ENCODE results near the gene WDR26.
"Not testable (repeated sequence)": the region's sequence is repeated elsewhere in the genome, so short reads cannot be mapped to it uniquely, and the experiment has no call there.

The WDR26 gene

DNA sequence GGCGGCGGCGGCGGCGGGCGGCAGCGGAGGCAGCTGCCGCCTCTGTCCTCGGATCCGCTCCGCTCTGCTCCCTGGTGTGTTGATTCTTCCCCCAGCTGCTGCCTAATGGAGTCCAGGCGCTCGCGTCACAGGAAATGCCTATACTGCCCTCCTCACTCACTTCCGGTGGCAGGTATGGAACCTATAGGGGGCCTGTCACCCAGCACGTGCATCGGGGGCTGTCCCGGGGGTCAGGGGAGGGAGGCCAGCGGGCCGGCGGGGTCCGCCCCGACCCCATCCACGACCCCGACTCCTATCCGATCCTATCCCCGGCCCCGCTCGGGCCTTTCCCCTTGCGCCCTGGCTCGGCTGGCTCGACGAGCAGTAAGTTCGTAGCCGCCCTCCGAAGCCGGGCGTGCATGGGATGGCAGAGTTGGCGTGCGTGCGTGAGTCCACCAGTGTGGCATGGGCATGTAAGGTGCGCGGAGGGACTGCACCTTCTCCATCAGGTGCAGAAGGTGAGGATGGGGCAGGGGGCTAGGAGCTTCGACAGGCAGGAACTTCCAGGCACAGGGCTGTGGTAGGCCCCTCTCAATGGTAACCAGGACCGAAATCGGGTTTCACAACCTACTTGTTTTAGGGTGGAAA is at the start of gene WDR26:
TSS of gene WDR26 (minus strand) at position 107 of the 627 bp plus-strand sequence.
- peak; percentile 64 to 81 (median 75) for DNase-seq (ENCODE audit: low read depth in 3 of 3)

DNA sequence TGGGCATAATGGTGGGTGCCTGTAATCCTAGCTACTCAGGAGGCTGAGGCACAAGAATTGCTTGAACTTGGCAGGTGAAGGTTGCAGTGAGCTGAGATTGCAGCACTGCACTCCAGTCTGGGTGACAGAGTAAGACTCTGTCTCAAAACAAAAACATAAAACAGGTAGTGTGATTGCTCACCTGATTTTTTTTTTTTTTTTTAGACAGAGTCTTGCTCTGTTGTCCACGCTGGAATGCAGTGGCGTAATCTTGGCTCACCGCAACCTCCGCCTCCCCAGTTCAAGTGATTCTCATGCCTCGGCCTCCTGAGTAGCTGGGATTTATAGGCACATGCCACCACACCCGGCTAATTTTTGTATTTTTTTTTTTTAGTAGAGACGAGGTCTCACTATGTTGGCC is 48.6 kb upstream of the WDR26 start:
- DNase-seq (ENCODE audit: low read depth in 3 of 3): not testable (repeated sequence)

DNA sequence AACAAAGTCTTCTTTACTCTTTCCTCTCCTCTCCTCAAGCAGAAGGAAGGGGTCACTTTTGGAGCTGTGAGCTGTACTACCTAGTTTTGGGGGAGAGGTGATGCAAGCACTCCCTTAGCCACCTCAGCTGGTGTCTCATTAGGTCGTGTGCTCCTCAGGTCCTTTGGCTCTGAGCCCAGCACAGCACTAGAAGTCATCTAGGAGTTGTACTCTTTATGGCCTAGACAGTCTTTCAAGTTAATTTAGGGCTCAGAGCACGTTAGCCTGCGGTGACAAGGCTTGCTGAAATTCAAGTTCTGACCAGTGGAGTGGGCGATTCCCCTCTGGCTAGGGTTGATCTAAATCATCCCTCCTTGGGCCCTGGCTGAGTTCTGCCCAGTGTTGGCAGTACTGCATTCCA is 48.0 kb upstream of the WDR26 start:
- DNase-seq (ENCODE audit: low read depth in 3 of 3): no peak

DNA sequence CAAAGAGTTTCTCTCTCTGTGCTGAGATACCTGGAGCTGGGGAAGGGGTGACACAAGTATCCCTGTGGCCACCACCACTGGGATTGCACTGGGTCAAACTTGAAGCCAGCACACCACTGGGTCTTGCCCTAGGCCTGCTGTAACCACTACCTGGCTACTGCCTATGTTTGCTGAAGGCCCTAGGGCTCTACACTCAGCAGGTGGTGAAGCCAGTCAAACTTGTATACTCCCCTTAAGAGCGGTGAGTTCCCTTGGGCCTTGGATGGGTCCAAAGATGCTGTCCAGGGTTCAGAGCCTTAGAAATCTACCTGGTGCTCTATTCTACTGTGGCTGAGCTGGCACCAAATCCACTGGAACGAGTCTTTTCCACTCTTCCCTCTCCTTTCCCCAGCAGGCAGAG is 47.0 kb upstream of the WDR26 start:
- DNase-seq (ENCODE audit: low read depth in 3 of 3): no peak

DNA sequence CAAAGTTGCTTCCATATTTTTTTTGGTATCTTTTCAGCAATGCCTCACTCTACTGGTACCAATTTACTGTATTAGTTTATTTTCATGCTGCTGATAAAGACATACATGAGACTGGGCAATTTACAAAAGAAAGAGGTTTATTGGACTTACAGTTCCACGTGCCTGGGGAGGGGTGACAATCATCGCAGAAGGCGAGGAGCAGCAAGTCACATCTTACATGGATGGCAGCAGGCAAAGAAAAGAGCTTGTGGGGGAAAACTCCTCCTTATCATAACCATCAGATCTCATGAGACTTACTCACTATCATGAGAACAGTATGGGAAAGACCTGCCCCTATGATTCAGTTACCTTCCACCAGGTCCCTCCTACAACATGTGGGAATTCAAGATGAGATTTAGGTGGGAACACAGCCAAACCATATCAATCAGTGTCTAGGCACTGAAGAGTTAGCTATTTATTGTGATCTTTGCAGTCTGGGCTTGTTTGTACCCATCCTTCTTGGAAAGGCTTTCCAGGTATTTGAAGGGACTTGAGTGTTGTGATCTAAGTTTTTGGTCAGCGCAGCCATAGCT is 46.4 kb upstream of the WDR26 start:
- not testable (repeated sequence) for DNase-seq (ENCODE audit: low read depth in 3 of 3)

DNA sequence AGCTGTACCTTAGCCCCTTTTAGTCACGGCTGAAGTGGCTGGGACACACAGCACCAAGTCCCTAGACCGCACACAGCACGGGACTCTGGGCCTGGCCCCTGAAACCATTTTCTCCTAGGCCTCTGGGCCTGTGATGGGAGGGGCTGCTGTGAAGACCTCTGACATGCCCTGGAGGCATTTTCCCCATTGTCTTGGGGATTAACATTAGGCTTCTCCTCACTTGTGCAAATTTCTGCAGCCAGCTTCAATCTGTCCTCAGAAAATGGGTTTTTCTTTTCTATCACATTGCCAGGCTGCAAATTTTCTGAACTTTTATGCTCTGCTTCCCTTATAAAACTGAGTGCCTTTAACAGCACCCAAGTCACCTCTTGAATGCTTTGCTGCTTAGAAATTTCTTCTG is 45.6 kb upstream of the WDR26 start:
- not testable (repeated sequence) for DNase-seq (ENCODE audit: low read depth in 3 of 3)

DNA sequence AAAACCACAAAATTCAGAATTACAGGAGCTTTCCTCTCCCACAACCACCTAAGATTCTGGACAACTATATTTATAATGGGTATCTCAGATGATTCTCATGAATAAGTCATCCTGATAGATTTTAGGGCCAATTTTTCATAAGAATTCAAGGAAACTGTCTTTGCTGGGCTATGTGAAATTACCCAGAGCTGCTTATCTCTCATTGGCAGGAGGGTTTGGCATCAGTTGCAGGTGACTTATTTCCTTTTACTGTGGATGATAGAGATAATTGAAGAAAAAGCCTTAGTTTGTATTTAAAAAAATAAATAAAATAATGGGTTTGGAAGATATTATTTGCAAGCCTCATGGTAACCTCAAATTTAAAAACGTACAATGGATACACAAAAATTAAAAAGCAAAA is 38.2 kb upstream of the WDR26 start:
- no peak for DNase-seq (ENCODE audit: low read depth in 3 of 3)

DNA sequence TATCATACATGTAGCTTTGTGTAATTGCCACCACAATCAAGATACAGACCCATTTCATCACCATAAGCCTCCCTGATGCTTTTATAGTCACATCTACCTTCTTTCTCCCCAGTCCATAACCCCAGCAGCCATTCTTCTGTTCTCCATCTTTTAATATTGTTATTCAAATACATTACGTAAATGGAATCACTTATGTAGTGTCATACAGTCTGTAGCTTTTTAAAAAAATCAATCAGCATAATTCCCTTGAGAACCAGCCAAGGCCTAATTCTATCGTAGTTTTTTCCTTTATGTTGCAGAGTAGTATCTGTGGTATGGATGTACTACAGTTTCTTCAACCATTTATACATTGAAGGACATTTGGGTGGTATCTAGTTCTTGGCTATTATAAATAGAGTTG is 31.6 kb upstream of the WDR26 start:
- no peak for DNase-seq (ENCODE audit: low read depth in 3 of 3)

DNA sequence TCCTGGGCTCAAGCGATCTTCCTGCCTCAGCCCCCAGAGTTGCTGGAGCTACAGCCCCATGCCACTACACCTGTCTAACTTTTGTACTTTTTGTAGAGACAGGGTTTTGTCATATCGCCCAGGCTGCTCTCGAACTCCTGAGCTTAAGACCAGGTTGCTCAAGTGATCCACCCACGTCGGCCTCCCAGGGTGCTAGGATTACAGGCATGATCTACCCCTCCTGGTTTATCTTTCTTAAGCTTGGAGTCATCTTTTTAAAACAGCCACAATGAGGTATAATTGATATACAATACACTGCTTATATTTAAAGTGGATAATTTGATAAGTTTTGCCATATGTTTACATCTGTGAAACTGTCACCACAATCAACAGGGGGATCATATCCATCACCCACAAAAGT is 25.4 kb upstream of the WDR26 start:
- no peak for DNase-seq (ENCODE audit: low read depth in 3 of 3)

DNA sequence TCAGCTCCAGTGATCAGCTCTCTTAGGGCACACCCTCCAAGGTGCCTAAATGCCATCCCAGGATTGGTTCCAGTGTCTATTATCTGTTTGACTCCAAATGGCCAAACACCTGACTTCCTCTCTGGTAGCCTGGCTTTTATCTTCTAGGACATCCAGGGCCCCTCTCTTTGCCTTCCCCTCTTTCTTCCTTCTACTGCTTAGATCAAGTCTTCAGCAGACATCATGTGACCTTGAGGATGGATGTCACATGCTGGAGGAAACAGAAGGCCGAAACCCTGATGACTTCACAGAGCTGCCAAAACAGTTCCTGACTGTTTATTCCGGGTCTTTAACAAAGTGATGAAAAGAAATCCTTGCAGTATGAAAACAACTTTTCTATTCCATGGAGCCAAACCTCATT is 24.4 kb upstream of the WDR26 start:
- no peak for DNase-seq (ENCODE audit: low read depth in 3 of 3)

DNA sequence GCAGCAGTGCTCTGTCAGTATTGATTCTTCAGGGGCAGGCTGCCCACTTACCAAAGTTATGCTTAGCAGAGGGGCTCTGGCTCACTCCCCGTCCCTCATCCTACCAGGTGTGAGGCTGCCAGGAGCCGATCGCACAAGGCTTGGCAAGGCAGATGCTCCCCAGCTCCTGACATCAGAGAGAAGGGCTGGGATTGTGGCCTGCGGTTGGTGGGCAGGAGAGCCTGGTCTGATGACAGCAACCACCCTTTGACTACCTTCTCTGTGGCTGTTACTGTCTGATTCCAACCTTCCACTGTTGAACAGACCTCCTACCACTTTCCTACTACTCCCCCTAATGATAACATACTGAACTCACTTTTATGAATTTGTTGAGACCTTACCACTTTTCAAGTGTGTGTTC is 23.7 kb upstream of the WDR26 start:
- DNase-seq (ENCODE audit: low read depth in 3 of 3): no peak

DNA sequence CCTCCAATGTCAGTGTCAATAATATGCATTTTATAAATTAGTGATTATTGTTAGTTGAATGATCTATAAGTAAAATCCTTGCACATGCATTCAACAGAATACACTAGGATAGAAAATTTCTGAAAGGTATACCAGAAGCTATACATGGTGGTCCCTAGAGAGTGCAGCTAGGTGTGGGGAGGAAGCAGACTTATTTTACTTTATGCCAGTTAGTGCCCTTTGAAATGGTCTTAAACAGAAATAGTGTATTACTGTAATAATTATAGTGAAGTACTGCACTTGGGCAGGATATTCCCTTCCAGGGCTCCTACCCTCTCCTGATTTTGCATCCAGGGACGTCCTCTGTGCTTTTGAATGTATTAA is 23.2 kb upstream of the WDR26 start:
- no peak for DNase-seq (ENCODE audit: low read depth in 3 of 3)

DNA sequence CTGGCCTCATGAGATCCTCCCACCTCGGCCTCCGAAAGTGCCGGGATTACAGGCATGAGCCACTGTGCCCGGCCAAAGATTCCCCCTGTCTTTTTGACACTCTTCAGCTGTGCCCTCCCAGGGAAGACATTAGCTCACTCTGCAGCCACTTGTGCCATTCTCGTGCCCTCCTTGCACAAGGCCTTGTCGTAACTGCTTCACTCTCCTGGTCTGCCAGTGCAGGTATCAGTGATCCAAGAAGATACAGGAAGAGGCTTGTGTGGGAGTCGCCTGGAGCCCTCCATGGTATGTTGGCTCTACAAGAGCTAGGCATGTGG is 22.0 kb upstream of the WDR26 start:
- DNase-seq (ENCODE audit: low read depth in 3 of 3): no peak

DNA sequence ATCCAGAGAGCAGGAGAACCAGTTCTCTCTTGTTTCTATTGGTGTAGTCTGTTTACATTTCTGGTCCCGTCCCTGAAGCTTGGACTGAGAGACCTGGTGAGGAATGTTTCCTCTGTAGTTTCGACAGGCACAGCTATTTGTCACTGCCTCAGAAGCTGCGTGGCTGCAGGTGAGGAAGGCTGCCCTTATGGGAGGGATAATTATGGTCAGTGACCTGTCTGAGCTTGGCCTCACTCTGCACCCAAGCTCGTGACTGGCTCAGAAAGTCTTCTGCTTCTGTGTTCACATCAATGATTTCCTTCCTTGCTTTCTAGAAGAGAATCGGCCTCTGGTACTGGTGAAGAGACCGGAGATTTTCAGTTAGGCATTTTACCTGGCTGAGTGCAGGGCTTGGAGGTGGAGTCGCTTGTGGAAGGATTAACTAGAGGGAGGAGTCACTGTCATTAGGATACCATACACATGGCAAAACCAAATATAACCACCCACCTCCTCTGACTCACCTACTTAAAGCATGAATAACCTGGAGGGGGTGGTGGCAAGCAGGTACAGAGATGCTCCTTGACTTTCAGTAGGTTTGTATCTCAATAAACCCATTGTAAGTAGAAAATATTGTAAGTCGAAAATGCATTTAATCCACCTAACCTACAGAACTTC is 19.9 kb upstream of the WDR26 start:
- no peak for DNase-seq (ENCODE audit: low read depth in 3 of 3)

DNA sequence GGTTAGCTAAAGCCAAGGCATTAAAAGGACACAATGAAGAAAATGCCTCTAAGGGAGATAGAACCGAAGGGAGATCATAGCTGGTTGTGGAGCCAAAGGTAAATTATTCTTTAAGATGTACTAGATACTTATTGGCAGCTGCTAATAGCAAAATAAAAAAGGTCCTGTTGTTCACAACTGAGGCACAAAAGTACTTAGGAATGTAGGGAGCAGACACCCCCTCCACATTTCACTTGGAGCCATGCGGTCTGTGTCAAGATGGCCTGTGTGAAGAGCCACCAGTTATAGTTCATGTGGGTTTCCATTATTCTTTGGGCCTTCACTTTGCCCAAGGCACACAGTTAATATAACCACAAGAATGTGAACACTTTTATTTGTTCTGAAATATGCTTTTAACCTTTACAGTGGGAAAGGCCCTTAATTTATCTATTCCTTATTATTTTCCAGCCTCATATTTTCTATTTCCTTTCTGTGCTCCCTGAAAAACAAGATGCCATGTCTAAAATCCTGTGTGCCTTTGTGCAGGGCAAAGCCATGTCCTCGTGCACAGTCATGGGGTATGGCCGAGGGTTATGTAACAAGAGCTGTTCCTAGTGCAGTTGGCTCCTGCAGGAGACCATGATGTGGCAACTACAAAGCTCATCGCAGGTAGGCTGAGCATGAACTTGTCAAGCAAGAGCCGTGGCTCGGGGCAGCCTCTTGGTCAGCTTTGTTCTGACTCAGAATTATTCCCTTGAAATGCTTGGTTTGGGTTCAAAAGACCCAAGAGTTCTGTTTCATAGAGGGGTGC is 16.2 kb upstream of the WDR26 start:
- no peak for DNase-seq (ENCODE audit: low read depth in 3 of 3)

DNA sequence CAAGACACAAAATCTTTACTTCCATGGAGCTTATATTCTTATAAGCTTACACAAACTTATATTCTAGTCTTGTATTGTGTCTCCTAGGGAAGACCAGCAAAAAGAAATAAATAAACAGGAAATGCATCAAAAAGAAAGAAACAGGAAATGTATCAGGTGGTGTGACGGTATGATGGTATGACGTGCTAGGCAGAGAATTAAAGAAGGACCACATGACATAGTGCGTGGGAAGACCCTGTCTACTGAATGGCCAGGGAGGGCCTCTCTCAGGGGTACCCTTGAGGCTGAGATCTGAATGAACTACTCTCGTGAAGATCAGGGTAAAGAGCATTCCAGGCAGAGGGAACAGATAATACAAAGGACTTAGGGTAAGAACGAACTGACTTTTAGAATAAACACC is 15.6 kb upstream of the WDR26 start:
- no peak for DNase-seq (ENCODE audit: low read depth in 3 of 3)

DNA sequence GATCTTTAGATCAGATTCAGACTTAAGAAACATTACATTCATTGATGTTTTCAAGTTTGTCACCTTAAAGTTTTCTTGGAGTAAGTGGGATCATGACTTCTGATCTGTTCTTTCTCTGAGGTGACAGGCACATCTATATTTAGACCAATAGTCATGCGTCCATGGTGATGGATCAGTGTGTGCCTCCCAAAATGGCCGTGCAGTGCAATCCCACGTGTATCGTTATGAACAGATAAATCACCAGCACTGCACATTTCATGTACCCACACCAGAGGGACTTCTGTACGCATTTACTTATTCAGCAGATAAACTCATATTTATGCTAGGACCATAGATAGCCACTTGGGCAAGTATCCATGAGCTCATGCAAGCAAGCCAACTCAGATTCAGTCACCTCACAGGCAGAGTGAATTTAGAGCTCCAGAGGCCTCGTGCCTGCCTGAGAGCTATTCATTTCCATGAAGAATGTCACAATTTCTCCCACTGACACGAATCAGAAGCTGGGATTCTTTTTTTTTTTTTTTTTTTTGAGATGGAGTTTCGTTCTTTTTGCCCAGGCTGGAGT is 13.9 kb upstream of the WDR26 start:
- no peak for DNase-seq (ENCODE audit: low read depth in 3 of 3)

DNA sequence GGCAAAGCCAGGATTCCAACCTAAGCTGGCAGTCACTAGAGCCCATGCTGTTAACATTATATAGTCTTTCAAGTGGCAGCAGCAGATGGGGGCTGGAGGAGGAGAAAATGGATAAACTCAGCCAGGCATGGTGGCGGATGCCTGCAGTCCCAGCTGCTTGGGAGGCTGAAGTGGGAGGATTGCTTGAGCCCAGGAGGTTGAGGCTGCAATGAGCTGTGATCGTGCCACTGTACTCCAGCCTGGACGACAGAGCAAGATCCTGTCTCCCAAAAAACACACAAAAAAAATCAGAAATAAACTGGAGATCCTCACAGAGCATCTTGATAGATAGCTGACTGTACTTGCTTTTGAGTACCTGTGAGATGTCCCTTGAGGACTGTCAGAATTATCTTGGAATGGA is 13.4 kb upstream of the WDR26 start:
- no peak for DNase-seq (ENCODE audit: low read depth in 3 of 3)

DNA sequence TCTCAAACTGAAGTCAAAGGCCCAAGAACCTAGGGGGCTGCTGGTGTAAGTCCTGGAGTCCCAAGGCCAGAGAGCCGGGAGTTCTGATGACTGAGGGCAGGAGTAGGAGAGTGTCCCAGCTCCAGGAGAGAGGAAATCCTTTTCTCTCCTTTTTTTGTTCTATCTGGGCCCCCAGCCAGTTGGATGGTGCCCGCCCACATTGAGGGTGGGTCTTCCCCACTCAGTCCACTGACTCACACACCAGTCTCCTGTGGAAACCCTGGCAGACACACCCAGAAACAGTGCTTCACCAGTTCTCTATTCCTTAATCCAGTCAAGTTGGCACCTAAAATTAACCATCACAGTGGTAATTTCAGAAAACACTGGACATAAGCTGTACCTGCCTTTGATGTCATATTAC is 12.7 kb upstream of the WDR26 start:
- DNase-seq (ENCODE audit: low read depth in 3 of 3): no peak

DNA sequence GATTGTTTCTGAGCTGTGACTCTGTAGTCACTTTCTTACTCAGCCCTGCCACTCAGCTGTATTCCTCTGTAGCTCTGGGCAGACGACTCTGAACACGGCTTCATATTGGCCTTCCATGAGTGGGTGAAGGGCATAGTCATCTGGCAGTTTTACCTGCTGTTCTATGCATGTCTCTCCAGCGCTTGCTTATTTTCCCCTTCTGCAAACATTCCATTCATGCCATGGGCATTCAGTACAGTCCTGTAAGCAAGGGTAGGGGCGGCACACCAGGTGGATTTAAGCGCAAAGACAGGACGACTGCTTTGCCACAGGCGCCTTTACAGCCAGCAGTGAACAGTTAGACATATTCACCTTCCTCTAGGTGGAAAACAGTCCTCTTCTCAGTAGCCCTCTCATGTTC is 4.4 kb upstream of the WDR26 start:
- DNase-seq (ENCODE audit: low read depth in 3 of 3): no peak

DNA sequence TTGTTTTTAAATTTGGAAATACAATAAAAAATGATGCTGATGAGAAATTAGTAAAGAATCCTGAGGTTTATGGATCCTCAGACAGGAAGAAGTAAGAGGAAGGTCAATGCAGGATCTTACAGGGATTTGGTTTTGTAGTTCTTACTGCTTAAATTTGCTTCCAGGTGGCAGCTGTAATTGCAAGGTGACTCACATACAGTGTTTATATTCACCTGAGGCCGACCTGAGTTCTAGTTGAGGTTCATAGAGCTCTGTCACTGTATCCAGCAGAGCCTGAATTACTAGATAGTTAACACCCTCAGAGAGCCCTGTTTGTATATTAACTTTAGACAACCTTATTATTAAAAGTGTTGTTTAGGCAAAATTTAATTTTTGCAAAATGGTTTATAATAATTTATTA is 1.4 kb upstream of the WDR26 start:
- DNase-seq (ENCODE audit: low read depth in 3 of 3): no peak

DNA sequence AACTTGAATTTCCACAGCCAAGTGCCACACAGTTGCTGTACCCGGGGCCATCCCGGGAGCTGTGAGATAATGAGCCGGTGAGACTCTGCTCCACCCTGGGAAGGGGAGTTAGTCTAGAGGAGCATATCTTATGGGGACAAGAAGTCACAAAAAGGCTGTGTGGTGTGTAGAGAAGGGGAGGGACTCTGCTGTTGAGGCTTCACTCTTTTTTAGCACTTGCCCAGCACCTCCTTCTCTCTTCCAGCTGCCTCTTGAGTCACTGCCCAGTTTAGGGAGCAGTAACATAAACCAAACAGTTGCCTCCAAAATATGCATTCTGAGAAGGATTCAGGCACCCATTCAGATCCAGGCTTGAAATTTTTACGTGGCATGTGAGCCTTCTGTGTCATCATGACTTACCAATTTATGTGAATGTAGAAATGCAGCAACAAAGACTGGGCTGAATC is 744 bp upstream of the WDR26 start:
- no peak for DNase-seq (ENCODE audit: low read depth in 3 of 3)

All from stimulated activated CD4-positive, alpha-beta T cell treated with anti-CD3 and anti-CD28 coated beads, TNF-alpha, amount 100 ng/mL, for 24 hours (primary cell).